OCI-LY1 (cell line): ENCODE measurements around the gene VCL.

Experiments
- H2AFZ ChIP-seq: fragments of 200-600 bp; sonication (generic), shearing (Covaris generic); 2 replicates; pipeline ENCODE4 v1.6.0; 2014; ENCODE audit warnings: antibody characterized with exemption, mild to moderate bottlenecking, low read length
- H3F3A ChIP-seq: fragments of 200-600 bp; sonication (generic), shearing (Covaris generic); 2 replicates; pipeline ENCODE4 v1.6.0; 2014; ENCODE audit warnings: mild to moderate bottlenecking, antibody characterized with exemption, low read length, moderate library complexity; ENCODE audit not compliant: insufficient read depth
- H3K27ac ChIP-seq: fragments of 200-600 bp; sonication (generic); 2 replicates; pipeline ENCODE4 v1.5.1; 2014; ENCODE audit warnings: low read length, mixed run types, mild to moderate bottlenecking, low read depth; ENCODE audit not compliant: poor library complexity, severe bottlenecking
- H3K27me3 ChIP-seq: fragments of 200-600 bp; sonication (generic); 2 replicates; pipeline ENCODE4 v1.6.0; 2014; ENCODE audit warnings: antibody characterized with exemption, mild to moderate bottlenecking, low read length, moderate library complexity; ENCODE audit not compliant: insufficient read depth
- H3K36me3 ChIP-seq: fragments of 200-600 bp; sonication (generic); 2 replicates; pipeline ENCODE4 v1.6.1; 2014; ENCODE audit warnings: mild to moderate bottlenecking, antibody characterized with exemption, low read length, moderate library complexity, mixed read lengths; ENCODE audit not compliant: insufficient read depth
- H3K4me1 ChIP-seq: fragments of 200-600 bp; sonication (generic); 2 replicates; pipeline ENCODE4 v1.5.1; 2014; ENCODE audit warnings: mild to moderate bottlenecking, low read length, moderate library complexity; ENCODE audit not compliant: insufficient read depth, severe bottlenecking
- H3K4me2 ChIP-seq: fragments of 200-600 bp; sonication (generic), shearing (Covaris generic); 2 replicates; pipeline ENCODE4 v1.6.1; 2014; ENCODE audit warnings: low read length
- H3K4me3 ChIP-seq: fragments of 200-600 bp; sonication (generic); 2 replicates; pipeline ENCODE4 v1.5.1; 2014; ENCODE audit warnings: low read length, low read depth, mild to moderate bottlenecking, mixed read lengths; ENCODE audit not compliant: poor library complexity, severe bottlenecking
- H3K79me2 ChIP-seq: fragments of 200-600 bp; shearing (Covaris generic); 2 replicates; pipeline ENCODE4 v1.6.1; 2016; ENCODE audit warnings: mixed run types, low read length, mixed read lengths; ENCODE audit not compliant: insufficient read depth
- H3K9ac ChIP-seq: fragments of 200-600 bp; sonication (generic), shearing (Covaris generic); 2 replicates; pipeline ENCODE4 v1.6.1; 2014; ENCODE audit warnings: mild to moderate bottlenecking, low read length, mixed read lengths
- H3K9me2 ChIP-seq: fragments of 200-600 bp; sonication (generic), shearing (Covaris generic); 2 replicates; pipeline ENCODE4 v1.6.1; 2014; ENCODE audit warnings: low read depth, mild to moderate bottlenecking, low read length, mixed read lengths
- H3K9me3 ChIP-seq: fragments of 200-600 bp; shearing (Covaris generic); 2 replicates; pipeline ENCODE4 v1.6.1; 2014; ENCODE audit warnings: low read length, mixed read lengths
- H4K20me1 ChIP-seq: fragments of 200-600 bp; sonication (generic), shearing (Covaris generic); 2 replicates; pipeline ENCODE4 v1.6.0; 2016; ENCODE audit warnings: mild to moderate bottlenecking, low read length; ENCODE audit not compliant: insufficient read depth
- EZH2 ChIP-seq: fragments of 200-600 bp; sonication (generic), shearing (Covaris generic); IDR thresholded peaks from 2 replicates; pipeline ENCODE4 v1.8.0; 2017; ENCODE audit warnings: borderline replicate concordance, mixed run types, mild to moderate bottlenecking, antibody characterized with exemption, low read length, moderate library complexity, mixed read lengths
- TF ChIP-seq, protein P1 (sequence below): fragments of 200-600 bp; sonication (generic), shearing (Covaris generic); IDR thresholded peaks from 2 replicates; pipeline ENCODE4 v1.5.1; 2017; ENCODE audit warnings: mild to moderate bottlenecking, antibody characterized with exemption, low read length, moderate library complexity, mixed read lengths

The VCL gene

DNA sequence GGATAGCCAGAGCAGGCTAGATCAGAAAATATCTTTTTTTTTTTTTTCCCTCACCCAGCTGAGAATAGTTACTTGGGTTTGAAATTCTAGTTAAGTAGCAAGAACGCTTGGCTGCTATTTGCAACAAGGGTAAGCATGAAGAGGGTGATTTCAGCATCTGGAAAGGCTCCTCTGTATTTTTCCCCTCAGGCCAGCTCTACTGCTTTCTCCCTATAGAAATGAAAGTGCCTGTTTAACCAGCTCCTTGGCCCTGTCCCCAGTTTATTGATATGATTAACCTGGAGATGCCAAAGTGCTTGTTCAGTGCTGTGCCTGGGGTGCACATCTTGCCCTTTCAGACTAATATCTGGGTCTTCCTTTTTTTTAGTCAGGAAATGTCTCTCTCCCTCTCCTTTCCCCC lies 115.6 kb downstream of the VCL start:
- Histone ChIP-seq H3K27me3 (no peaks in the 10 kb centered on the region), H3K4me1 (no peaks in the 10 kb centered on the region), H3K36me3 (peaks cover 73% of the 10 kb centered on the region), H3K9ac (no peak overlapping the region), H3K4me2 (no peak overlapping the region), H2AFZ (no peak overlapping the region), H3F3A (no peaks in the 10 kb centered on the region), H3K79me2 (no peaks in the 10 kb centered on the region), H3K9me3 (no peaks in the 10 kb centered on the region), H3K4me3 (no peak overlapping the region), H4K20me1 (no peaks in the 10 kb centered on the region), H3K9me2 (no peaks in the 10 kb centered on the region), H3K27ac (no peak overlapping the region)
- TF ChIP-seq, protein P1, sequence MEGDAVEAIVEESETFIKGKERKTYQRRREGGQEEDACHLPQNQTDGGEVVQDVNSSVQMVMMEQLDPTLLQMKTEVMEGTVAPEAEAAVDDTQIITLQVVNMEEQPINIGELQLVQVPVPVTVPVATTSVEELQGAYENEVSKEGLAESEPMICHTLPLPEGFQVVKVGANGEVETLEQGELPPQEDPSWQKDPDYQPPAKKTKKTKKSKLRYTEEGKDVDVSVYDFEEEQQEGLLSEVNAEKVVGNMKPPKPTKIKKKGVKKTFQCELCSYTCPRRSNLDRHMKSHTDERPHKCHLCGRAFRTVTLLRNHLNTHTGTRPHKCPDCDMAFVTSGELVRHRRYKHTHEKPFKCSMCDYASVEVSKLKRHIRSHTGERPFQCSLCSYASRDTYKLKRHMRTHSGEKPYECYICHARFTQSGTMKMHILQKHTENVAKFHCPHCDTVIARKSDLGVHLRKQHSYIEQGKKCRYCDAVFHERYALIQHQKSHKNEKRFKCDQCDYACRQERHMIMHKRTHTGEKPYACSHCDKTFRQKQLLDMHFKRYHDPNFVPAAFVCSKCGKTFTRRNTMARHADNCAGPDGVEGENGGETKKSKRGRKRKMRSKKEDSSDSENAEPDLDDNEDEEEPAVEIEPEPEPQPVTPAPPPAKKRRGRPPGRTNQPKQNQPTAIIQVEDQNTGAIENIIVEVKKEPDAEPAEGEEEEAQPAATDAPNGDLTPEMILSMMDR = no peak
- TF ChIP-seq EZH2 = no peak

DNA sequence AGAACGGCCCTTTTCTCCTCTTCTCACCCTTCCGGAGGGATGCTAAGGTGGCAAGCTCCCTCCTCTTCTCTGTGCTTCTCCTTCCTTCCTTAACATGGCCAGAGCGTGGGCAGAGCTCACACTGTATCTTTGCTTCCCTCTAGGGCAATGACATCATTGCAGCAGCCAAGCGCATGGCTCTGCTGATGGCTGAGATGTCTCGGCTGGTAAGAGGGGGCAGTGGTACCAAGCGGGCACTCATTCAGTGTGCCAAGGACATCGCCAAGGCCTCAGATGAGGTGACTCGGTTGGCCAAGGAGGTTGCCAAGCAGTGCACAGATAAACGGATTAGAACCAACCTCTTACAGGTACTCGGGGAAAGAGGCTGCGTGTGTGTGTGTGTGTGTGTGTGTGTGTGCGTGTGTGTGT lies 116.1 kb downstream of the VCL start:
- Histone ChIP-seq H3K4me2 (no peak overlapping the region), H3F3A (no peaks in the 10 kb centered on the region), H3K27me3 (no peaks in the 10 kb centered on the region), H3K4me1 (no peaks in the 10 kb centered on the region), H3K9ac (no peak overlapping the region), H3K4me3 (no peak overlapping the region), H3K79me2 (no peaks in the 10 kb centered on the region), H3K36me3 (peaks cover 75% of the 10 kb centered on the region), H4K20me1 (no peaks in the 10 kb centered on the region), H2AFZ (no peak overlapping the region), H3K9me3 (no peaks in the 10 kb centered on the region), H3K27ac (no peak overlapping the region), H3K9me2 (no peaks in the 10 kb centered on the region)
- TF ChIP-seq, protein P1 = no peak
- no peak for TF ChIP-seq EZH2

DNA sequence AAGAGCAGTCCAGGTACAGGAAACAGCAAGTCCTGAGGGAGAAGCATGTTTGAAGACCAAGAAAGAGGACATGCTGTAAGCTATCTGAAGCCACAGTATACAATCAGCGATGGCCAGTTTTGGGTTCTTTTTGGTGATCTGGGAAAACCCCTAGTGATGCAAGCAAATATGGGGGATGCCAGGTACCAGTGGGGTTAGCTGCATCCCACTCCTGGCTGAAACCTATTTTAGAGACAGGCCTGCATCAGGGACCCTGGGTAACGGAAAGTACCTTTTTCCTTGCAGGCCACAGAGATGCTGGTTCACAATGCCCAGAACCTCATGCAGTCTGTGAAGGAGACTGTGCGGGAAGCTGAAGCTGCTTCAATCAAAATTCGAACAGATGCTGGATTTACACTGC lies 119.8 kb downstream of the VCL start:
- H2AFZ ChIP-seq = no peak overlapping the region
- H3K27me3 ChIP-seq = no peaks in the 10 kb centered on the region
- no peak for TF ChIP-seq EZH2
- TF ChIP-seq, protein P1 = no peak
- no peak overlapping the region for H3K27ac ChIP-seq
- no peak overlapping the region for H3K9ac ChIP-seq
- no peaks in the 10 kb centered on the region for H3K9me3 ChIP-seq
- no peak overlapping the region for H3K4me2 ChIP-seq
- H4K20me1 ChIP-seq = no peaks in the 10 kb centered on the region
- H3K4me3 ChIP-seq = no peak overlapping the region
- H3K9me2 ChIP-seq = no peaks in the 10 kb centered on the region
- no peaks in the 10 kb centered on the region for H3F3A ChIP-seq
- peaks cover 88% of the 10 kb centered on the region for H3K36me3 ChIP-seq
- no peaks in the 10 kb centered on the region for H3K79me2 ChIP-seq
- H3K4me1 ChIP-seq = no peaks in the 10 kb centered on the region
